HepG2 (cell line): ENCODE data around the gene UAP1. TPM values are rescaled to one million over a fixed set of nuclear protein-coding genes. Genes with fewer than 3 reads are reported as not detected.

Experiments used
- ATAC-seq: fragments of 200-7000 bp; cut with Tn5 transposase; 3 replicates; pipeline ENCODE4 v1.9.1; 2020; ENCODE audit warnings: mild to moderate bottlenecking, moderate library complexity
- BruUV-seq: library from RNA; stranded (reverse); fragments of 400-500 nt; replicated peaks from 2 replicates; lab custom pipeline; 2021; lab: Mats Ljungman, UMichigan
- CTCF ChIA-PET: fragments of 300-600 bp; formaldehyde crosslinking; extraction: SDS; loops from one replicate; lab custom pipeline; 2021; ENCODE audit warnings: low total read pairs, inconsistent platforms, low intra/inter-chr PET ratio; lab: Yijun Ruan, JAX
- POLR2A ChIA-PET: fragments of 350-600 bp; sonication (Branson Sonifier 250); formaldehyde crosslinking; loops from one replicate; lab custom pipeline; 2020; ENCODE audit warnings: antibody characterized with exemption, inconsistent platforms; lab: Yijun Ruan, JAX
- DNase-seq: peaks from one replicate; pipeline ENCODE4 v3.0.0-alpha.2; 2015; ENCODE audit warnings: low spot score
- FAIRE-seq: peaks from 3 replicates; lab custom pipeline; 2011; peaks lifted over from hg19 to GRCh38; lab: Jason Lieb, UNC
- H2AFZ ChIP-seq: one replicate; pipeline ENCODE4 v1.6.1; 2011; ENCODE audit warnings: low read length, inconsistent platforms
- H3K27ac ChIP-seq: fragments of 300-600 bp; 3 replicates; pipeline ENCODE4 v1.8.0; 2011; ENCODE audit warnings: mixed run types, mild to moderate bottlenecking, mixed read lengths, low read length, inconsistent platforms; ENCODE audit not compliant: insufficient read depth; ENCODE audit errors: extremely low read length
- H3K27me3 ChIP-seq, 2 experiments: fragments of 200-600 bp in 1 of 2; 2 replicates in 1 of 2; 3 replicates in 1 of 2; pipeline versions ENCODE4 v1.6.0 to v1.8.0; 2011; ENCODE audit warnings: low read length in 2 of 2, mild to moderate bottlenecking in 2 of 2, moderate library complexity in 2 of 2, inconsistent platforms in 1 of 2; ENCODE audit not compliant: insufficient read depth in 2 of 2, control insufficient read depth in 1 of 2
- H3K36me3 ChIP-seq, 2 experiments: fragments of 200-600 bp in 1 of 2; replicated peaks in 1 of 2; 2 replicates in 1 of 2; 3 replicates in 1 of 2; pipeline versions ENCODE4 v1.5.1 to v1.8.0; 2011; ENCODE audit warnings: low read length in 2 of 2, inconsistent platforms in 1 of 2; ENCODE audit not compliant: insufficient read depth in 2 of 2, control insufficient read depth in 1 of 2
- H3K4me1 ChIP-seq: 2 replicates; pipeline ENCODE4 v1.5.1; 2012; ENCODE audit warnings: low read length, inconsistent platforms; ENCODE audit not compliant: insufficient read depth
- H3K4me2 ChIP-seq: 2 replicates; pipeline ENCODE4 v1.6.0; 2011; ENCODE audit warnings: low read depth, low read length, inconsistent platforms
- H3K4me3 ChIP-seq, 3 experiments: fragments of 200-600 bp in 1 of 3; sonication (generic), shearing (Covaris generic) in 1 of 3; replicated peaks in 1 of 3; 2 replicates each; pipeline ENCODE4 v1.5.1; 2011 to 2016; ENCODE audit warnings: low read length in 3 of 3, inconsistent platforms in 2 of 3, low read depth in 2 of 3, mild to moderate bottlenecking in 2 of 3, control low read depth in 1 of 3, mixed read lengths in 1 of 3; ENCODE audit not compliant: insufficient read depth in 1 of 3
- H3K79me2 ChIP-seq: one replicate; pipeline ENCODE4 v1.6.1; 2011; ENCODE audit warnings: low read length, inconsistent platforms; ENCODE audit not compliant: insufficient read depth
- H3K9ac ChIP-seq: 2 replicates; pipeline ENCODE4 v1.6.0; 2011; ENCODE audit warnings: mild to moderate bottlenecking, low read depth, low read length, inconsistent platforms; ENCODE audit not compliant: insufficient read depth
- H3K9me3 ChIP-seq: 2 replicates; pipeline ENCODE4 v1.5.1; 2012; ENCODE audit warnings: mild to moderate bottlenecking, low read length
- H4K20me1 ChIP-seq: 2 replicates; pipeline ENCODE4 v1.6.0; 2011; ENCODE audit warnings: inconsistent platforms, mild to moderate bottlenecking, low read length, moderate library complexity; ENCODE audit not compliant: insufficient read depth
- BRCA1 ChIP-seq: sonication (generic); formaldehyde crosslinking; IDR thresholded peaks from 2 replicates; pipeline ENCODE4 v1.4.0; 2020; ENCODE audit warnings: missing genetic modification reagents
- MAFF ChIP-seq: IDR thresholded peaks from 2 replicates; pipeline ENCODE4 v1.6.1; 2011; ENCODE audit warnings: low read depth, low read length, improper control_type of control experiment
- MAFK ChIP-seq, 2 experiments: IDR thresholded peaks in 1 of 2; conservative IDR thresholded peaks in 1 of 2; 2 replicates each; pipeline ENCODE4 v1.6.1; 2011; ENCODE audit warnings: improper control_type of control experiment in 2 of 2, low read length in 2 of 2
- ZNF121 ChIP-seq: sonication (generic); formaldehyde crosslinking; IDR thresholded peaks from 2 replicates; pipeline ENCODE4 v1.5.0; 2020; ENCODE audit warnings: mild to moderate bottlenecking, missing genetic modification reagents
- ZNF18 ChIP-seq: sonication (generic); formaldehyde crosslinking; IDR thresholded peaks from 2 replicates; pipeline ENCODE4 v1.8.0; 2022; ENCODE audit warnings: mild to moderate bottlenecking, missing genetic modification reagents; ENCODE audit not compliant: insufficient replicate concordance
- in situ Hi-C: cut with HindIII; loops from 2 replicates; pipeline ENCODE4 v1.10.0; 2017; ENCODE audit warnings: low pct_unique_long_range_greater_than_20kb; ENCODE audit not compliant: extremely low pct_ligation_motif_present
- intact Hi-C: fragments of 100-400 bp; cut with micrococcal nuclease; formaldehyde crosslinking; loops from one replicate; pipeline ENCODE4 v1.10.0; 2022; ENCODE audit not compliant: unreplicated experiment
- polyA plus RNA-seq, 8 experiments: library from polyadenylated mRNA; depleted of rRNA in 3 of 8; stranded (reverse) in 7 of 8; unstranded in 1 of 8; fragments of >200 nt; fragmentation: Illumina TruSeq in 4 of 8; extraction: Trizol in 4 of 8; gene quantifications; 2 replicates each; pipeline versions ENCODE4 v1.2.1 to v1.2.3, GENCODE V29; 2011 to 2016; ENCODE audit warnings: low read depth in 4 of 8, missing spikeins in 1 of 8, mixed read lengths in 1 of 8; ENCODE audit not compliant: insufficient read depth in 1 of 8
- total RNA-seq, 5 experiments: library from RNA; depleted of rRNA; stranded (reverse); fragments of >200 nt; fragmentation: Illumina TruSeq; extraction: Trizol; gene quantifications; 2 replicates each; pipeline ENCODE4 v1.2.3, GENCODE V29; 2016; ENCODE audit warnings: low read depth in 1 of 5
- TF ChIP-seq, protein P1 (sequence below): sonication (generic); formaldehyde crosslinking; IDR thresholded peaks from 2 replicates; pipeline ENCODE4 v1.4.0; 2020; ENCODE audit warnings: missing genetic modification reagents, mild to moderate bottlenecking, borderline replicate concordance

The UAP1 gene
- total and polyA plus RNA-seq, 2 of the 13 experiments (the other 11 are each of a cell fraction or from before 2014, with no cell fraction given): 48.4 to 117 TPM

DNA sequence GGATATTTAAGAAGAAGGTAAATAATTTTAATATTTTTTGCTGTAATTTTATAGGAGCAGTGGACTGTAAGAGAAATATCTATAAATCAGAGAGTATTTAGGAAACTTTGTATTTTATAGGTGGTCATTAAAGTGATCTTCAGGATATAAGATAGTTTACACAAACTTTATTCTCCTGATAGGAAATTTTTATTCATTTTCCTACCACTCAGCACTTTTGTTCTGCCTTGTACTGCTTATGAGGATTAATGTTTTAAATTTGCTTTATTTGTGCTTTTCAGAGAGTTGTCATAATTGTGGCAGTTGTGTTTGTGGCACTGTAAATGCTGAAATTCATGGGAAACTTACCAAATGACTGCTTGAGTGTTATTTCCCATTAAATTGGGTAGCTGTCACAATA is 34.2 kb upstream of the UAP1 start:
- Histone ChIP-seq H3K36me3 (peaks cover 7 to 41% of the 10 kb centered on the region in 2 experiments; a peak in 4 of 5 replicates), H3K9ac (no peak overlapping the region), H3K27me3 (no peaks in the 10 kb centered on the region), H2AFZ (no peak overlapping the region), H3K79me2 (no peaks in the 10 kb centered on the region), H4K20me1 (no peaks in the 10 kb centered on the region; the same call in 1 of the 2 replicates), H3K27ac (no peak overlapping the region), H3K4me1 (no peaks in the 10 kb centered on the region), H3K4me2 (no peak overlapping the region), H3K4me3 (no peak overlapping the region), H3K9me3 (no peaks in the 10 kb centered on the region)
- in situ Hi-C loops: no loop called here
- ATAC-seq (no peak), DNase-seq (no peak), FAIRE-seq (no peak)
- ChIA-PET CTCF (no interaction called here), POLR2A (no interaction called here)
- intact Hi-C loops: no loop called here
- no TSS peak for BruUV-seq
- TF ChIP-seq ZNF121 (CRISPR knock-in tag): no peak
- no peak for TF ChIP-seq BRCA1 (CRISPR knock-in tag)
- TF ChIP-seq MAFK (conservative IDR thresholded peaks at IDR 0.05 in 1 of 2, IDR thresholded peaks at IDR 0.05 in 1 of 2; ENCODE audit: low read length in 2 of 2): peak; percentile 66 to 85
- TF ChIP-seq, protein P1, sequence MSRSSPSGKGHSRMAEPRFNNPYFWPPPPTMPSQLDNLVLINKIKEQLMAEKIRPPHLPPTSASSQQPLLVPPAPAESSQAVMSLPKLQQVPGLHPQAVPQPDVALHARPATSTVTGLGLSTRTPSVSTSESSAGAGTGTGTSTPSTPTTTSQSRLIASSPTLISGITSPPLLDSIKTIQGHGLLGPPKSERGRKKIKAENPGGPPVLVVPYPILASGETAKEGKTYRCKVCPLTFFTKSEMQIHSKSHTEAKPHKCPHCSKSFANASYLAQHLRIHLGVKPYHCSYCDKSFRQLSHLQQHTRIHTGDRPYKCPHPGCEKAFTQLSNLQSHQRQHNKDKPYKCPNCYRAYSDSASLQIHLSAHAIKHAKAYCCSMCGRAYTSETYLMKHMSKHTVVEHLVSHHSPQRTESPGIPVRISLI (CRISPR knock-in tag): no peak
- TF ChIP-seq ZNF18 (CRISPR knock-in tag): no peak
- peak; percentile 61 for TF ChIP-seq MAFF
